HEK293 (cell line): ENCODE measurements around the gene SUSD2.
A peak's percentile ranks its signal among the peaks of the same experiment; 100 is the strongest.

Experiments
- CTCF ChIA-PET: fragments of 350-600 bp; formaldehyde crosslinking; extraction: SDS; loops from one replicate; lab custom pipeline; 2021; ENCODE audit warnings: antibody characterized with exemption; lab: Yijun Ruan, JAX
- POLR2A ChIA-PET: fragments of 300-600 bp; formaldehyde crosslinking; extraction: SDS; loops from one replicate; lab custom pipeline; 2020; ENCODE audit warnings: antibody characterized with exemption, inconsistent platforms; lab: Yijun Ruan, JAX
- H3K27ac ChIP-seq: fragments of 200-500 bp; sonication (Bioruptor generic); 2 replicates; pipeline ENCODE4 v1.5.1; 2014; ENCODE audit warnings: low read depth, low read length, control low read depth, inconsistent platforms; ENCODE audit errors: extremely low read depth
- H3K36me3 ChIP-seq, 2 experiments: fragments of 200-500 bp in 1 of 2; sonication (Bioruptor generic) in 1 of 2; 1 replicate in 1 of 2; 2 replicates in 1 of 2; pipeline ENCODE4 v1.5.1; 2014 to 2017; ENCODE audit warnings: inconsistent platforms in 2 of 2, low read length in 2 of 2; ENCODE audit not compliant: control insufficient read depth in 2 of 2, insufficient read depth in 1 of 2
- H3K4me1 ChIP-seq: fragments of 200-500 bp; sonication (Bioruptor generic); 2 replicates; pipeline ENCODE4 v1.5.1; 2014; ENCODE audit warnings: mild to moderate bottlenecking, low read length, inconsistent platforms; ENCODE audit not compliant: control insufficient read depth, insufficient read depth
- H3K4me3 ChIP-seq: 2 replicates; pipeline ENCODE4 v1.5.1; 2011; ENCODE audit warnings: low read depth, mild to moderate bottlenecking, control low read depth, low read length, moderate library complexity
- H3K9me3 ChIP-seq: fragments of 200-500 bp; sonication (Bioruptor generic); 2 replicates; pipeline ENCODE4 v1.5.1; 2014; ENCODE audit warnings: low read depth, low read length, inconsistent platforms; ENCODE audit not compliant: control insufficient read depth, insufficient read depth
- EGR2 ChIP-seq: fragments of 450-650 bp; formaldehyde crosslinking; IDR thresholded peaks from 2 replicates; pipeline ENCODE4 v1.5.1; 2016; ENCODE audit warnings: low read depth, missing biosample characterization, missing genetic modification characterization
- GLIS1 ChIP-seq: fragments of 450-650 bp; formaldehyde crosslinking; IDR thresholded peaks from 2 replicates; pipeline ENCODE4 v1.5.1; 2016; ENCODE audit warnings: missing biosample characterization, missing genetic modification characterization
- KLF8 ChIP-seq: fragments of 450-650 bp; formaldehyde crosslinking; IDR thresholded peaks from 2 replicates; pipeline ENCODE4 v1.5.1; 2016; ENCODE audit warnings: missing biosample characterization, missing genetic modification characterization
- MYNN ChIP-seq: fragments of 450-650 bp; formaldehyde crosslinking; IDR thresholded peaks from 2 replicates; pipeline ENCODE4 v1.5.1; 2016; ENCODE audit warnings: missing biosample characterization, missing genetic modification characterization, borderline replicate concordance
- OSR2 ChIP-seq: fragments of 450-650 bp; formaldehyde crosslinking; IDR thresholded peaks from 2 replicates; pipeline ENCODE4 v1.5.1; 2016; ENCODE audit warnings: missing biosample characterization, missing genetic modification characterization
- PRDM1 ChIP-seq: fragments of 450-650 bp; formaldehyde crosslinking; IDR thresholded peaks from 2 replicates; pipeline ENCODE4; 2016; ENCODE audit warnings: missing biosample characterization, missing genetic modification characterization
- ZBTB1 ChIP-seq: fragments of 450-650 bp; formaldehyde crosslinking; IDR thresholded peaks from 2 replicates; pipeline ENCODE4 v1.5.1; 2016; ENCODE audit warnings: missing biosample characterization, missing genetic modification characterization
- ZBTB20 ChIP-seq: fragments of 450-650 bp; formaldehyde crosslinking; IDR thresholded peaks from 2 replicates; pipeline ENCODE4 v1.5.1; 2016; ENCODE audit warnings: missing biosample characterization, missing genetic modification characterization
- ZNF114 ChIP-seq: fragments of 450-650 bp; formaldehyde crosslinking; IDR thresholded peaks from 2 replicates; pipeline ENCODE4 v1.5.0; 2017; ENCODE audit warnings: missing biosample characterization, missing genetic modification characterization
- ZNF155 ChIP-seq: fragments of 450-650 bp; formaldehyde crosslinking; IDR thresholded peaks from 2 replicates; pipeline ENCODE4 v1.5.1; 2016; ENCODE audit warnings: missing biosample characterization, missing genetic modification characterization
- ZNF266 ChIP-seq: fragments of 450-650 bp; formaldehyde crosslinking; IDR thresholded peaks from 2 replicates; pipeline ENCODE4 v1.5.1; 2016; ENCODE audit warnings: missing biosample characterization, missing genetic modification characterization, low read depth
- ZNF341 ChIP-seq: fragments of 450-650 bp; formaldehyde crosslinking; IDR thresholded peaks from 2 replicates; pipeline ENCODE4; 2016; ENCODE audit warnings: low read depth, missing biosample characterization, missing genetic modification characterization
- ZNF416 ChIP-seq: fragments of 450-650 bp; formaldehyde crosslinking; IDR thresholded peaks from 2 replicates; pipeline ENCODE4 v1.5.1; 2016; ENCODE audit warnings: missing biosample characterization, missing genetic modification characterization
- ZNF561 ChIP-seq: fragments of 450-650 bp; IDR thresholded peaks from 2 replicates; pipeline ENCODE4 v1.5.1; 2018; ENCODE audit warnings: missing biosample characterization, missing genetic modification characterization, borderline replicate concordance
- ZNF596 ChIP-seq: fragments of 450-650 bp; IDR thresholded peaks from 2 replicates; pipeline ENCODE4 v1.5.0; 2018; ENCODE audit warnings: missing biosample characterization, mild to moderate bottlenecking, missing genetic modification characterization, moderate library complexity
- ZNF600 ChIP-seq: fragments of 450-650 bp; formaldehyde crosslinking; IDR thresholded peaks from 2 replicates; pipeline ENCODE4 v1.5.1; 2016; ENCODE audit warnings: missing biosample characterization, missing genetic modification characterization
- ZNF792 ChIP-seq: fragments of 450-650 bp; formaldehyde crosslinking; IDR thresholded peaks from 2 replicates; pipeline ENCODE4 v1.5.1; 2016; ENCODE audit warnings: missing biosample characterization, missing genetic modification characterization
- TF ChIP-seq, protein P1 (sequence below): fragments of 450-650 bp; formaldehyde crosslinking; IDR thresholded peaks from 2 replicates; pipeline ENCODE4 v1.5.1; 2016; ENCODE audit warnings: missing biosample characterization, missing genetic modification characterization, low read depth
- TF ChIP-seq, protein P2 (sequence below): fragments of 450-650 bp; formaldehyde crosslinking; IDR thresholded peaks from 2 replicates; pipeline ENCODE4 v1.5.1; 2016; ENCODE audit warnings: missing biosample characterization, missing genetic modification characterization
- TF ChIP-seq, protein P3 (sequence below): fragments of 450-650 bp; formaldehyde crosslinking; IDR thresholded peaks from 2 replicates; pipeline ENCODE4 v1.5.1; 2016; ENCODE audit warnings: missing biosample characterization, missing genetic modification characterization
- TF ChIP-seq, protein P4 (sequence below): fragments of 450-650 bp; formaldehyde crosslinking; IDR thresholded peaks from 2 replicates; pipeline ENCODE4 v1.5.1; 2016; ENCODE audit warnings: missing biosample characterization, missing genetic modification characterization, borderline replicate concordance
- TF ChIP-seq, protein P5 (sequence below): fragments of 450-650 bp; formaldehyde crosslinking; IDR thresholded peaks from 2 replicates; pipeline ENCODE4 v1.5.1; 2016; ENCODE audit warnings: missing biosample characterization, missing genetic modification characterization

Gene SUSD2

DNA sequence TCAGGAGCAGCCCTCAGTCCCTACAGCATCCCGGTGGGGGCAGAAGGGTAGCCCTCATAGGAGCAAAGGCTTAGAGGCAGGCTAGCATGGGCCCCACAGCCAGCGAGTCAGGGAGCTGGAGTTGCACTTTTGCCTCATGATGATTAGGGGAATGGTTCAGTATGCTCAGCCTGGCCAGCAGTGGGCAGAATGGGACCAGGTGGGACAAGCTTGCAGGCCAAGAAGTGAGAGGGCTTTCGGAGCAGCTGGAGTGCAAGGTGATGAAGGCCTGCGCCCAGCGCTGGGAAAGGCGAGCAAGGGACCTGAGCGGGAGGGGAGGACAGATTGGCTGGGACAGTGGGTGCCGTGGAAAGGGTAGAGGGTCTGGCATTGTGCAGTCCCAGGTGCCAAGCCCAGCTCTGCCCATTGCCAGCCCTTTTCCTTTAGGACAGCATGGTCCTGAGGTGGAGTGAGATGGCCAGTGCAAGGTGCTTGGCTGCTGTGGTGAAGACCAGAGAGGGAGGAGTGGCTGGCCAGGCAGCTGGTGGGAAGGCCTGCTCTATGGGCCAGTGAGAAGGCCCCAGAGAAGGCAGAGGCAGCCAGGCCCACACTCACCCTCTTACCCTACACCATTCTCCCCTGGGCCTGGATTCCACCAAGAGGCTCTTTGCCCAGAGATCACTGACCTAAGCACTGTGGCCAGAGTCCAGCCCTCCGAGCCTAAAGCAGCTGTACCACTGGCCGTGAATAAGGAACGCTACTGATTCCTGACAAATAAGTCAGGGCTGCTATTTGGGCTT, 47.9 kb upstream of the SUSD2 start (continued):
- TF ChIP-seq, protein P1, sequence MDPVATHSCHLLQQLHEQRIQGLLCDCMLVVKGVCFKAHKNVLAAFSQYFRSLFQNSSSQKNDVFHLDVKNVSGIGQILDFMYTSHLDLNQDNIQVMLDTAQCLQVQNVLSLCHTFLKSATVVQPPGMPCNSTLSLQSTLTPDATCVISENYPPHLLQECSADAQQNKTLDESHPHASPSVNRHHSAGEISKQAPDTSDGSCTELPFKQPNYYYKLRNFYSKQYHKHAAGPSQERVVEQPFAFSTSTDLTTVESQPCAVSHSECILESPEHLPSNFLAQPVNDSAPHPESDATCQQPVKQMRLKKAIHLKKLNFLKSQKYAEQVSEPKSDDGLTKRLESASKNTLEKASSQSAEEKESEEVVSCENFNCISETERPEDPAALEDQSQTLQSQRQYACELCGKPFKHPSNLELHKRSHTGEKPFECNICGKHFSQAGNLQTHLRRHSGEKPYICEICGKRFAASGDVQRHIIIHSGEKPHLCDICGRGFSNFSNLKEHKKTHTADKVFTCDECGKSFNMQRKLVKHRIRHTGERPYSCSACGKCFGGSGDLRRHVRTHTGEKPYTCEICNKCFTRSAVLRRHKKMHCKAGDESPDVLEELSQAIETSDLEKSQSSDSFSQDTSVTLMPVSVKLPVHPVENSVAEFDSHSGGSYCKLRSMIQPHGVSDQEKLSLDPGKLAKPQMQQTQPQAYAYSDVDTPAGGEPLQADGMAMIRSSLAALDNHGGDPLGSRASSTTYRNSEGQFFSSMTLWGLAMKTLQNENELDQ (tag by site-specific recombination): no peak

DNA sequence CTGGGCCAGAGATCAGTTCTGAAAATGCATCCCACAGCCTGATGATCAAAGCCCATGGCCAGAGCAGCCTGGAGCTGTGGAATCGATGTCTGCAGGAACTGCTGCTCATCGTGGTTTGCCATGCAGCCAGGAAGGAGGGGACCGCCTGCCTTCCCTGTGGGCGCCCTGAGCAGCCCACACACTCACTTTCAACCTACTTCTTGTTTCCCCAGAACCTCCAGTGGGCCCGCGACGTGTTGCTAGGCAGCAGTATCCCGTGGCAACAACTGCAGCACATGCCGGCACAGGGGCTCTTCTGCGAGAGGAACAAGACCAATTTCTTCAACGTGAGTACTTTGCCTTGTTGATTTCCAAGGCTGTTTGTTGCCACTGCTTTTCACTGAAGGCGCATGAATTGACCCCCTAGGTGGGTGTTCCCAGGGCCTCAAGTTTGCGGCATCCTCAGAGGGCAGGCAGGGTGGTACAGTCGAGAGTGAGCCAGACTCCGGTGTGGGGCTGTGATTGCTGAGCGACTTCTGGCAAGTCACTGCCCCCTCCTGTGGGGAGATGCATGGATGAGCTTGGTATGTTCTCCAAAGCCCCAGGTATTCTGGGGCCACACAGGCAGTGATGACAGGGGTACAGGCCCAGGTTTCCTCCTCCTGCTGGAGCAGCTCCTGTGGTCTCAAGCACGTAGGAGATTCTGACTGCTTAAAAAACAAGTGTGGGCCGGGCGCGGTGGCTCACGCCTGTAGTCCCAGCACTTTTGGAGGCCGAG, 47.0 kb upstream of the SUSD2 start:
- Histone ChIP-seq H3K36me3 (peaks cover 13 to 75% of the 10 kb centered on the region in 2 experiments), H3K4me3 (no peak overlapping the region), H3K27ac (no peak overlapping the region), H3K9me3 (no peaks in the 10 kb centered on the region), H3K4me1 (no peaks in the 10 kb centered on the region)
- ChIA-PET CTCF (interaction anchor here (0.5 to 2.2 kb wide), 3 partner anchors 13 to 41 kb away, joined by 4 to 13 read pairs (median 6); no protein-coding TSS in a partner anchor), POLR2A (no interaction called here)
- TF ChIP-seq PRDM1 (no peak), ZBTB1 (no peak), GLIS1 (tag by site-specific recombination) (no peak), ZNF561 (tag by site-specific recombination) (no peak), ZBTB20 (no peak), ZNF114 (no peak), ZNF596 (tag by site-specific recombination) (no peak), ZNF341 (tag by site-specific recombination) (no peak), ZNF266 (no peak), ZNF416 (tag by site-specific recombination) (no peak), ZNF155 (tag by site-specific recombination) (no peak), KLF8 (tag by site-specific recombination) (no peak), OSR2 (tag by site-specific recombination) (no peak), ZNF600 (tag by site-specific recombination) (no peak), EGR2 (tag by site-specific recombination) (peak; percentile 30), MYNN (tag by site-specific recombination) (peak; percentile 91), ZNF792 (tag by site-specific recombination) (no peak)
- TF ChIP-seq, protein P2, sequence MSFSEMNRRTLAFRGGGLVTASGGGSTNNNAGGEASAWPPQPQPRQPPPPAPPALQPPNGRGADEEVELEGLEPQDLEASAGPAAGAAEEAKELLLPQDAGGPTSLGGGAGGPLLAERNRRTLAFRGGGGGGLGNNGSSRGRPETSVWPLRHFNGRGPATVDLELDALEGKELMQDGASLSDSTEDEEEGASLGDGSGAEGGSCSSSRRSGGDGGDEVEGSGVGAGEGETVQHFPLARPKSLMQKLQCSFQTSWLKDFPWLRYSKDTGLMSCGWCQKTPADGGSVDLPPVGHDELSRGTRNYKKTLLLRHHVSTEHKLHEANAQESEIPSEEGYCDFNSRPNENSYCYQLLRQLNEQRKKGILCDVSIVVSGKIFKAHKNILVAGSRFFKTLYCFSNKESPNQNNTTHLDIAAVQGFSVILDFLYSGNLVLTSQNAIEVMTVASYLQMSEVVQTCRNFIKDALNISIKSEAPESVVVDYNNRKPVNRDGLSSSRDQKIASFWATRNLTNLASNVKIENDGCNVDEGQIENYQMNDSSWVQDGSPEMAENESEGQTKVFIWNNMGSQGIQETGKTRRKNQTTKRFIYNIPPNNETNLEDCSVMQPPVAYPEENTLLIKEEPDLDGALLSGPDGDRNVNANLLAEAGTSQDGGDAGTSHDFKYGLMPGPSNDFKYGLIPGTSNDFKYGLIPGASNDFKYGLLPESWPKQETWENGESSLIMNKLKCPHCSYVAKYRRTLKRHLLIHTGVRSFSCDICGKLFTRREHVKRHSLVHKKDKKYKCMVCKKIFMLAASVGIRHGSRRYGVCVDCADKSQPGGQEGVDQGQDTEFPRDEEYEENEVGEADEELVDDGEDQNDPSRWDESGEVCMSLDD: no peak
- TF ChIP-seq, protein P3, sequence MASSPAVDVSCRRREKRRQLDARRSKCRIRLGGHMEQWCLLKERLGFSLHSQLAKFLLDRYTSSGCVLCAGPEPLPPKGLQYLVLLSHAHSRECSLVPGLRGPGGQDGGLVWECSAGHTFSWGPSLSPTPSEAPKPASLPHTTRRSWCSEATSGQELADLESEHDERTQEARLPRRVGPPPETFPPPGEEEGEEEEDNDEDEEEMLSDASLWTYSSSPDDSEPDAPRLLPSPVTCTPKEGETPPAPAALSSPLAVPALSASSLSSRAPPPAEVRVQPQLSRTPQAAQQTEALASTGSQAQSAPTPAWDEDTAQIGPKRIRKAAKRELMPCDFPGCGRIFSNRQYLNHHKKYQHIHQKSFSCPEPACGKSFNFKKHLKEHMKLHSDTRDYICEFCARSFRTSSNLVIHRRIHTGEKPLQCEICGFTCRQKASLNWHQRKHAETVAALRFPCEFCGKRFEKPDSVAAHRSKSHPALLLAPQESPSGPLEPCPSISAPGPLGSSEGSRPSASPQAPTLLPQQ: peak; percentile 45; the same call in 1 of the 2 replicates
- TF ChIP-seq, protein P4, sequence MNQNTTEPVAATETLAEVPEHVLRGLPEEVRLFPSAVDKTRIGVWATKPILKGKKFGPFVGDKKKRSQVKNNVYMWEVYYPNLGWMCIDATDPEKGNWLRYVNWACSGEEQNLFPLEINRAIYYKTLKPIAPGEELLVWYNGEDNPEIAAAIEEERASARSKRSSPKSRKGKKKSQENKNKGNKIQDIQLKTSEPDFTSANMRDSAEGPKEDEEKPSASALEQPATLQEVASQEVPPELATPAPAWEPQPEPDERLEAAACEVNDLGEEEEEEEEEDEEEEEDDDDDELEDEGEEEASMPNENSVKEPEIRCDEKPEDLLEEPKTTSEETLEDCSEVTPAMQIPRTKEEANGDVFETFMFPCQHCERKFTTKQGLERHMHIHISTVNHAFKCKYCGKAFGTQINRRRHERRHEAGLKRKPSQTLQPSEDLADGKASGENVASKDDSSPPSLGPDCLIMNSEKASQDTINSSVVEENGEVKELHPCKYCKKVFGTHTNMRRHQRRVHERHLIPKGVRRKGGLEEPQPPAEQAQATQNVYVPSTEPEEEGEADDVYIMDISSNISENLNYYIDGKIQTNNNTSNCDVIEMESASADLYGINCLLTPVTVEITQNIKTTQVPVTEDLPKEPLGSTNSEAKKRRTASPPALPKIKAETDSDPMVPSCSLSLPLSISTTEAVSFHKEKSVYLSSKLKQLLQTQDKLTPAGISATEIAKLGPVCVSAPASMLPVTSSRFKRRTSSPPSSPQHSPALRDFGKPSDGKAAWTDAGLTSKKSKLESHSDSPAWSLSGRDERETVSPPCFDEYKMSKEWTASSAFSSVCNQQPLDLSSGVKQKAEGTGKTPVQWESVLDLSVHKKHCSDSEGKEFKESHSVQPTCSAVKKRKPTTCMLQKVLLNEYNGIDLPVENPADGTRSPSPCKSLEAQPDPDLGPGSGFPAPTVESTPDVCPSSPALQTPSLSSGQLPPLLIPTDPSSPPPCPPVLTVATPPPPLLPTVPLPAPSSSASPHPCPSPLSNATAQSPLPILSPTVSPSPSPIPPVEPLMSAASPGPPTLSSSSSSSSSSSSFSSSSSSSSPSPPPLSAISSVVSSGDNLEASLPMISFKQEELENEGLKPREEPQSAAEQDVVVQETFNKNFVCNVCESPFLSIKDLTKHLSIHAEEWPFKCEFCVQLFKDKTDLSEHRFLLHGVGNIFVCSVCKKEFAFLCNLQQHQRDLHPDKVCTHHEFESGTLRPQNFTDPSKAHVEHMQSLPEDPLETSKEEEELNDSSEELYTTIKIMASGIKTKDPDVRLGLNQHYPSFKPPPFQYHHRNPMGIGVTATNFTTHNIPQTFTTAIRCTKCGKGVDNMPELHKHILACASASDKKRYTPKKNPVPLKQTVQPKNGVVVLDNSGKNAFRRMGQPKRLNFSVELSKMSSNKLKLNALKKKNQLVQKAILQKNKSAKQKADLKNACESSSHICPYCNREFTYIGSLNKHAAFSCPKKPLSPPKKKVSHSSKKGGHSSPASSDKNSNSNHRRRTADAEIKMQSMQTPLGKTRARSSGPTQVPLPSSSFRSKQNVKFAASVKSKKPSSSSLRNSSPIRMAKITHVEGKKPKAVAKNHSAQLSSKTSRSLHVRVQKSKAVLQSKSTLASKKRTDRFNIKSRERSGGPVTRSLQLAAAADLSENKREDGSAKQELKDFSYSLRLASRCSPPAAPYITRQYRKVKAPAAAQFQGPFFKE (tag by site-specific recombination): no peak
- TF ChIP-seq, protein P5, sequence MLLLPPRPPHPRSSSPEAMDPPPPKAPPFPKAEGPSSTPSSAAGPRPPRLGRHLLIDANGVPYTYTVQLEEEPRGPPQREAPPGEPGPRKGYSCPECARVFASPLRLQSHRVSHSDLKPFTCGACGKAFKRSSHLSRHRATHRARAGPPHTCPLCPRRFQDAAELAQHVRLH: no peak
